HG03159 (cell line): ENCODE measurements around the gene WDR72.
"Not testable (repeated sequence)": the region's sequence is repeated elsewhere in the genome, so short reads cannot be mapped to it uniquely, and the experiment has no call there.

Experiments
- ATAC-seq: cut with Tn5 transposase; IDR thresholded peaks from one replicate; pipeline ENCODE4 v1.9.1; 2021; ENCODE audit warnings: mild to moderate bottlenecking, moderate library complexity; ENCODE audit not compliant: unreplicated experiment

Gene WDR72

GRCh38 chr15:53710906-53711305 is 48.6 kb downstream of the WDR72 start:
- no peak for ATAC-seq

- no peak for ATAC-seq
Observed at GRCh38 chr15:53709821-53710220, 49.6 kb downstream of the WDR72 start.

GRCh38 chr15:53695365-53695764 is 64.1 kb downstream of the WDR72 start:
- no peak for ATAC-seq

DNA sequence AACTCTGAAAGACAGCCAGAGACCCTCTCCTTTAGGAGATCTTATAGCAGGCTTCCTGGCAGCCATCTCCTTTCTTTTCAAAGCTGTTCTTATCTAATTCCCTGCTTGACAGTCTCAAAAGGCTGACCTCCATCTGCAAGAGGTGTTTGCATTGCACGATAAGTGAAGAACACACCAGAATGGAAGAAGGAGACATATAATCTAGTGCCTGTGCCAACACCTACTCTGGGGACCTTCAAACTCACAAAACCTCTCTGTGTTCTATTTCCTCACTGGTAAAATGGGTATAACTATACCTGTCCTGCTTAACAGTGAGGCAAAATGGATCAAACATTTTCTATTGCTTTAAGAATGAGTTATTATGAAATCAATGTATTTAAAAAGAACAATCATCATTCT is 65.0 kb downstream of the WDR72 start:
- no peak for ATAC-seq

- no peak for ATAC-seq
Observed at GRCh38 chr15:53693729-53694475, 65.6 kb downstream of the WDR72 start.

DNA sequence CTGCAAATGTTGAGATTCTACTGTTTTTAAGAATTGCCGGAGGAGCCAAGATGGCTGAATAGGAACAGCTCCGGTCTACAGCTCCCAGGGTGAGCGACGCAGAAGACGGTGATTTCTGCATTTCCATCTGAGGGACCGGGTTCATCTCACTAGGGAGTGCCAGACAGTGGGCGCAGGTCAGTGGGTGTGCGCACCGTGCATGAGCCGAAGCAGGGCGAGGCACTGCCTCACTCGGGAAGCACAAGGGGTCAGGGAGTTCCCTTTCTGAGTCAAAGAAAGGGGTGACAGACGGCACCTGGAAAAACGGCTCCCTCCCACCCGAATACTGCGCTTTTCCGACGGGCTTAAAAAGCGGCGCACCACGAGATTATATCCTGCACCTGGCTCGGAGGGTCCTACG is 75.3 kb downstream of the WDR72 start:
- ATAC-seq: not testable (repeated sequence)

DNA sequence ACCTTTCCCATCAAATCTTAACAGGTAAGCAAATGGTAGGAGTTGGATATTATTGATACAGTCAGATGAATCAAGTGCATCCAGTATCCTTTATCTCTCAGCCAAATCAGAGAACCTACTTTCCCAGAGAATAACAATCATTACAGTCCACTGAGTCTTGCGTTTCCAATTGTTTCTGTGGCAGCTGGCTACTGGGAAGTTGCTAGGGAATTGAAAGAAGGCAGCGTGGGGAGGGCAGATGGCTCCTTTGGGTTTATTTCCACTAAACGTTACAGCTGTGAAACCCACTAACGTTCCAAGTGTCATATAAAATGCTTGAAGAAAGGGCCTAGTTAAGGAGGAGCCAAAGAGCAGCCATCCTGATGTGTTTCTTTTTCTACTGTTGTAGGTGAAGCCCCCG is 78.4 kb downstream of the WDR72 start:
- ATAC-seq: no peak

DNA sequence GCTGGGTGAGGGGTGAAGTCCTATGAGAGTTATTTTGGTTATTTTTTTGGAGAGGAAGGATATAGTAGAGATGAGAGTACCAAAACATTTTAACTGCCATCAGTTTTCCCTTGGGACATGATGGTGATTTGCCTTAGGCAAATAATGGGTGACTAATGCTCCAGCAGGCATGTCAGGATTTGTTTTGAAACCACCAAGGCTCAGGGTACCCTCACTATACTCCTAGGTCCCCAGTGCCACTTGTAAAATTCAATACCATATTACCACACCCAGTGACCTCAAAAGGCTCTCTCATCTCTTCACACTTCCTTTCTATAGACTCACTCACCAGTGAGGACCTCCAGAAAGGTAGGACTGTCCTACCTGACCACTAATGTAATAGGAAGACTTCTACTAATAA is 83.6 kb downstream of the WDR72 start:
- ATAC-seq: no peak

DNA sequence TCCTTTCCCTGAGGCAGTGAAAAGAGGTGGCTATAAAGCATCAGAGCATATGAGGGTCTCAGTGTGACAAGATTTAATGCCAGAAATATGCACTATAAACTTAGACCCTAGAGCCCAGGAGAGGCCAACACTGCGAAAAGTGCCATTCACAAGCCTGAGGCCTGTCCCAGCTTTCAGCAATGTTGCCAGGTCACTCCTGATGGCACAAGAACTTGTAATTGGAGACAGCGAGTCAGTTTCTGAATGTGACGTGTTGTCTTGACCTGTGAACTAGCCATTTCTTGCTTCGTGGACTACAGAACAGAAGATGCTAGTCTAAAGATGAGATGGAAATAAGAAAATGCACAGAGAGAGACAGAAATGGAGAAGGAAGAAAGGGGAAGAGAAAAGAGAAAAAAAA is 87.9 kb downstream of the WDR72 start:
- no peak for ATAC-seq

DNA sequence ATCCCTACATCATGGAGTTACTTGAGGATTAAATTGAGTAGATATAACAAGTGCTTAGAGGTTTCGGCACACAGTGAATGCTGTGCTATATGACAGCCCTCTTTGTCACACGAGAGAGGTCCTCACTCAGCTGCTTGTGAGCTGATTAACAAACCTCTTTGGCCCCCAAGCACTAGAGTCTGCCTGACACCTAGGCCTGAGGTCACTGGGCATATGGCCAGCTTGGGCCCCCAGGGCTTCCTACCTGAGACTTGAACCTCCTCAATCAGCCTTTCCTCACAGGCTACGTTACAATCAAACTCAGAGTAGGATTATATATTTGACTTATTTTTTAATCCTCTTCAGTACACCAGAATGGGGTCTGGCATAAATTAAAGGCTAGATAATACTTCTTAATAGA is 88.8 kb downstream of the WDR72 start:
- no peak for ATAC-seq

DNA sequence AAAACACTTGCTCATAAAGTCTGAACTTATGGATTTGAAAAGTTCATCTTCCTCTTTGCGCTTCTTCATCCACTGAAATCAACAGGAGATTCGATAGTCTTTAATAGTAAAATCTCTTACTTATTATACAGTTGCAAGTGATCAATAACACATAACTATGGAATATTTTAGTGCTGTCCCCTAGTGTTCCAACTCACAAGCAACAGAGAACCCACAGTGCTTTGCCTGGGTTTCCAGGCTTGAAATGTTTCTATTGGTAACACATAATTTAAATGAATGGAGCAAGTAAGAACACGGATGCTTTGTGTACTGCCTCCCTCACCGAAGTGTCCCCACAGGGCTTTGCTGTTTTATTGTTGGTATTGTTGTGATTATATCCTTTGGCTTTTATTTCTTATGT is 93.5 kb downstream of the WDR72 start:
- no peak for ATAC-seq

GRCh38 chr15:53658827-53659555 is 100.5 kb downstream of the WDR72 start:
- no peak for ATAC-seq

DNA sequence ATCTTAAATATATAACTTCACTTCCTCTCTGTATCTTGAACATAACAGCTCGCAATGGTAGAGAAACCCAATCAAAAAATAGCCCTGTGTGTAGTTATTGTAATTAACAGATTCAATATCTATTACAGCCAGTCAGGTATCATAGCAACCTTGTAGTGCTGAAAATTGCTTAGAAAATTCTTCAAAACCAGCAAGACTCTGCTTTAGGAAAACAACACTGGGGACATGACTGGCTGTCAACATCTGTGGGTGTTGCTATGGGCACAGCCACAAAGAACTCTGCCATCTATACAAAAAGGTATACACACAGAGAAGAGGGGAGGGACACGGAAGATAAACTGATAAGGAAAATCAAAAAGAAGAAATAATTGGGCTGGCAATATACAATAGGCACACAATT is 101.2 kb downstream of the WDR72 start:
- no peak for ATAC-seq

DNA sequence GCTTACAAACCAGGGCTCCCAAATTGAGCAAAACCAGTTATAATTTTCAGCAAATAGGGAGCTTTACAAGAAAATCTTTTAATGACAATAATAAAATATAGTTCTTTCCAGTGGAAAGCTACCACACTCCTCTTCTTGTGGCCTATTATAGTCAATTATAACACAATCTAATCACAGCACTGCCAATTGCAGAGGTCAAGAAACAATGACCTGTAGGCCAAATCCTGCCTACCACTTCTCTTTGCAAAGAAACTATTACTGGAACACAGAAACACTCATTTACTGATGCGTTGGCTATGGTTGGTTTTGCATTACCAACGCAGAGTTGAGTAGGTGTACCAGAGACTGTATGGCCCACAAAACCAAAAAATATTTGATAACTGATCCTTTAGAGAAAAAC is 110.5 kb downstream of the WDR72 start:
- ATAC-seq: no peak

GRCh38 chr15:53644660-53645059 is 114.8 kb downstream of the WDR72 start:
- ATAC-seq: no peak

DNA sequence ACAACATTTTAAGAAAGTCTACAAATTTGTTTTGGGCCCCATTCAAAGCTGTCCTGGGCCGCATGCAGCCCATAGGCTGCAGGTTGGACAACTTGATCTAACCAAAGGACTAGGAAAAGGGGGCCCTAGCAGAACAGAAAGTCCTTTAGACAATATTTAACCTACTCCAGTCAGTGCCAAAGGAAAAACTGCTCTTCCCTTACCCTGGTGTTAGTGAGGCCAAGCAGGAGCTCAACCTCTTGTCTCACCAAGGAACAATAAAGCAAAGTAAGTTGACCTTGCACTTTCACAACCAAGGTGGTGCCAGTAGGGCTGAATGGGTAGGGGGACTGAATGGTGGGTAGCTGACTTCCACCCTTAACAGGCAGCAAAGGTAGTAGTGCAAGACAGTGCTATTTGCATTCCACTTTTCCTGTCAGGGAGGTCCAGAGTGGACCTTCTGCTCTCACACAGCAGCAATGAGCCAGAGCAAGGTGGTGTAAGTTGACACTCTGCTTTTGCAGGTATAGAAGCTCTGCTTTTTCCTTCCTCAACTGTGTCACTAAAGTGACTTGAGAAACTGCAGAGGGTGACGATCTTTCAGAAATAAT is 124.9 kb downstream of the WDR72 start:
- no peak for ATAC-seq

DNA sequence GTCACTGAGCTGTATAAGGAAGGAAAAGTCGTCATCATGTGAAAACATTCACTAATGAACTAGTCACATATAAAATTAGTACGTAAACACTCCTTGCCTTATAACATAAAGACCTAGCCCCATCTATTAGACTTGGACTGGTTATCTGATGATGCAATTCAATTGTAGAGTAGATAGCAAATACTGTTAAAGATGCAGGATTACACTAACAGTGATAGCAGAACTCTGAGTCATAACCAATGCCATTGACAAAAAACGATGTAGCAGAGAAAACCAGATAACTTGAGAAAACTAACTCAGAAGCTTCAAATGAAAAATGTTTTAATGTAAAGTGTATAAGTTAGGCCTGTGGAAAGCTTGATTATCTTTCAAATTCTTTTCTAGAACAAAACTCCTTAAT is 132.2 kb downstream of the WDR72 start:
- ATAC-seq: no peak

GRCh38 chr15:53625962-53626845 is 133.3 kb downstream of the WDR72 start:
- ATAC-seq: no peak

DNA sequence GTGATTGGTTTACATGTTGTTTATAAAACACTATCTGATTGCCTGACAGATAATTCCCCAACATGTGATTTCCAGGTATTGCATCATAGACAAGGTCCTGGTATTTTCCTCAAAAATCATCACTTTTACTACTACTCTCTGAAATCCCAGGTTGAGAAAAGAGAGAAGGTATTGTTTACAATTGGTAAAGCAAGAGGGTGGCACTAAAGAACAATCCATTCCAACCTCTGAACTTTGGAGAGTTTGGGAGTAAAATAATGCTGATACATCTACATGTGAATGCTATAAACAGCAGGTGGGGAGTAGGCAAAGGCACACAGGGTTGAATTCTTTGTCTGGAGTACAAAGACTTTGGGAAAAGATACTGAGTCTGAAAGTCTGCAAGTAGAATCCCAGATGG is 134.2 kb downstream of the WDR72 start:
- no peak for ATAC-seq

DNA sequence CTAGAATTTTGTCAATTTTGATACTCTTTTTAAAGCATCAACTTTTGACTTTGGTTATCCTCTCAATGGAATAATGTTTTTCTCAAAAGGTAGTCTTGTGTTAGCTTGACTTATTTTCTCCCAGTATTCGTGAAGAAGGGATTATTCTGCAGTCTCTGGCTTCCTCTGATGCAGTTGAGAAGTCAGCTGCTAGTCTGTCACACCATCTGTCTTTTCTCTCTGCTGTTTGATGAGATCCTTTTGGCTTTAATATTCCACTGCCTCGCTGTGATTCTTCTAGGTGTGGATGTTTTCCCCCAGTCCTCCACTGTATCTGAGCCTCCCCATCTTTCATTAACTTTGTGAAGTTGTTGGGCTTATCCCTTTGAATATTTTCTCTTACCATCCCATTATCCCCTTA is 141.0 kb downstream of the WDR72 start:
- ATAC-seq: no peak
